GM10266 (cell line): ENCODE results near the gene RBP5.

Source experiments
- DNase-seq: peaks from one replicate; pipeline ENCODE4 v3.0.0; 2012; ENCODE audit errors: extremely low spot score
- CTCF ChIP-seq: IDR thresholded peaks from 2 replicates; pipeline ENCODE4 v1.5.1; 2012; ENCODE audit warnings: mild to moderate bottlenecking, low read depth; ENCODE audit not compliant: control insufficient read depth, insufficient read depth; ENCODE audit errors: missing control alignments

The RBP5 gene

GRCh38 chr12:7092986-7093460 is 35.7 kb downstream of the RBP5 start:
- DNase-seq: no peak
- no peak for TF ChIP-seq CTCF

DNA sequence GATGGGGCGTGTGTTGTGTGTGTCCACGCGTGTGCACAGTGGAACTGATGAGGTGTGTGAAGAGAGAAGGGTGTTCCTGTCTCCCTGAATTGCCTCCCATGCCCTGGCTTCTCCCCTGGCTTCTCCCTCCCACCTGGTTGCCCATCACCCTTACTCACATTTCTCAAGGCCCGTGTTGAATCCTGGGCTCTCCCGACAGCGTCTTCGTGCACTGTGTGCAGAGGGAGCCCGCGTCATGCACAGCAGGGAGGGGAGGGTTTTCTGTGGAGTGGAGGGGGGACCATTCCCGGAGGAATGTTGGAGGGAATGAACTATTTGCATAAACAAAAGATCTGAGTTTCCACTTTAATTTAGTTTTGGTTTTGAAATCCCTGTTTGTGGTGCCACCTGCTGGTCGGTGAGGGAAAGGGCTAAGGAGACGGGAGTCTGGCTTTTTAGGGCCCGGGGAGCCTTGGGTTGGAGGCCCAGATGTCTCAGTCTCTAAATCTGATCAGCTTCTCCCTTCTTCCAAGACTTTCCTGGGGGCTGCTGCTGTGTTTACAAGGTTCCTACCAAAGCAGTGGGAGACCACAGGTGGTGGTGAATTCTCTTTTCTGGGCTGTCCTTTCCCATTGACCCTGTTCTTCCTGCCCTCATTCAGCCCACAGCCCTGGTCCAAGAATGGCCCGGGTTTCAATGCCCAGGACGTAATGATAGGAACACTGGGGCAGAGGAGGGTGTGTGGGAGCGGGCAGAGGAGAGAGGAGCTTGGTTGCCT is 36.3 kb downstream of the RBP5 start, which contains the start of gene C1R:
TSS of gene C1R (minus strand) at position 217 of the 757 bp plus-strand sequence. CDS start at position 160, 57 bp downstream.
- peak; percentile 76 for DNase-seq
- peak; percentile 93 for TF ChIP-seq CTCF

DNA sequence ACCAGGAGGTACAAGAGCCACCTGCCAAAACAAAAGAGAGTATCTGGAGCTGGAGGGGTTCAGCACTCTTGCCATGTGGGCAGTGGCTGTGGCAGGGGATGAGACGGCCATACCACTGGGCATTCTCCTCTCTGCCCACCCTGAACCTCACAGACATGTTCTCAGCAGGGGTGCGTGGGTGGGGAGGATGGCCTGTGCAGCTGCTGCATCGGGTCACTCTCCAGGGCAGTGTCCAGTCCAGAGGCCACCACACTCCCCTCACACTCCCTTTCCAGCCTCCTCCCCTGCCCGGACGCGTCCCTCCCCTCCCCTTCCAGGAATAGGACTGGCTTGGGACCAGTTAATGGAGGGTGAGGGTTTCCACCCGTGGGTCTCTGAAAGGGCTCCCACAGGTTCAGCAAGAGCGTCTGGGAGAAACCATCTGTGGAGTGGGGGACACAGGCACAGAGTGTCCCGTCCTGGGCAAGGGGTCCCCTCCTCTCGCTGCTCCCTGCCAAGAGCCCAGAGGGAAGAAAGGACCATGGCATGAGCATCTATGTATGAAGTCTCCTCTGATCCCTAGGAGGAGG is 36.9 kb downstream of the RBP5 start:
- TF ChIP-seq CTCF: no peak
- peak; percentile 18 for DNase-seq

GRCh38 chr12:7091171-7091570 is 37.5 kb downstream of the RBP5 start:
- no peak for TF ChIP-seq CTCF
- no peak for DNase-seq

DNA sequence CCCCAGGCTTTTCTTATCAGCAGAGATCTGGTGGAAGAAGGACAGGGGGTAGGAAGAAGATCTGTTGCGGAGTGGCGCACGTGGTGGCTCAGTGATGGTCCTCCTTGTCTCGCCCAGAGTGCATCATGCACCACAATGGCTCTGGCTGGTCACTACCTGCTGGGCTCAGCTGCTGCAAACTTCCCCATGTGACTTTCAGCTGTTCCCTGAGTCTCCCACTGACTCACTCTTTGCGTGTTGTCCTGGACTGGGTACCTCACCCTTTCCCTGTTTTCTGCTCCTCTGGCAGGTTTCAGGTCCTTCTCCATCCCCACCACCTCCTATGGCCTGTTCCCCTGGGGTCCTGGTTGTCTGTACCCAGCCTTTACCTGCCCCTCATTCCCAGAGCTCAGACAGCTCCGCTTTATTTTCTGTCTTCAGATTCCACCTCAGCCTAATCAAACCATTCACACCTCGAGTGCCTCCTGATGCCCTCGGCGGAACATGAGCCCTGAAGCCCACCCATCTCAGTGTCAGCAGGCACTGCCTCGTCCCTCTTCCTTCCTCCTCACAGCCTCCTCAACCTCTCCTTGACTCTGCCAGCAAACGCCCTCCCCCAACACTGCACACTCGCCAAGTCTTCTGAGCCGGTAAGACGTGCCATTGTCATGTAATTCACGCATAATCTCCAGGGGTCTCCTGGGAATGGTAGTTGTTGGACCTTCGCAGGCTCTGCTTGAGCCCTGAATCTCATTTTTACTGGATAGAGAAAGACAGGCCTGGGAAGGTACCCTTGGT is 38.3 kb downstream of the RBP5 start:
- no peak for DNase-seq
- no peak for TF ChIP-seq CTCF

GRCh38 chr12:7089196-7089871 is 39.4 kb downstream of the RBP5 start:
- DNase-seq: no peak
- TF ChIP-seq CTCF: no peak
